ENCODE data around the gene CNNM4.
A peak's percentile ranks its signal among the peaks of the same experiment; 100 is the strongest.
"Not testable (repeated sequence)": the region's sequence is repeated elsewhere in the genome, so short reads cannot be mapped to it uniquely, and the experiment has no call there.

The CNNM4 gene

DNA sequence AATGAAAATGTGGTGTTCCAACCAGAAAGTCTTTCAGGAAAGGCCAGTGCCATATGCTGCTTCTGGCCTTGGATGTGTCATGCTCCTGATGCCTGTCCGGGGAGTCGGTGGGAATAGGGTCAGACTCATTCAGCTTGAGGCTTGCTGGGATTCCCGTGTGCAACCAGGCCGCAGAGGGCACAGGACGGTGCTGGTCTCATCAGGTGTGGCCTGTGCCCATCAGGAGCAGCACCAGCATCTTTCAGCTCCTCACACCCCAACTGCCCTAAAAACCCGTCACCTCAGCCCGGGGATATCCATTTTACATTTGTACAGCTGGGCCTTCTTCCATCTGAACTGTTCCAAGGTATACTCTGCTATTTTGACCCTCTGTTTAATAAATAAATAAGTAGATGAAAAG lies 42.0 kb downstream of the CNNM4 start:
- Histone ChIP-seq H3K4me3 (replicated peaks; ENCODE audit: low read depth, low read length) (no peak overlapping the region), H3K27me3 (replicated peaks; ENCODE audit: control insufficient read depth, insufficient read depth, low read length) (no peaks in the 10 kb centered on the region), H3K36me3 (ENCODE audit: control insufficient read depth, insufficient read depth, low read length) (no peaks in the 10 kb centered on the region; the same call in 1 of the 2 replicates)
- TF ChIP-seq, protein P1, sequence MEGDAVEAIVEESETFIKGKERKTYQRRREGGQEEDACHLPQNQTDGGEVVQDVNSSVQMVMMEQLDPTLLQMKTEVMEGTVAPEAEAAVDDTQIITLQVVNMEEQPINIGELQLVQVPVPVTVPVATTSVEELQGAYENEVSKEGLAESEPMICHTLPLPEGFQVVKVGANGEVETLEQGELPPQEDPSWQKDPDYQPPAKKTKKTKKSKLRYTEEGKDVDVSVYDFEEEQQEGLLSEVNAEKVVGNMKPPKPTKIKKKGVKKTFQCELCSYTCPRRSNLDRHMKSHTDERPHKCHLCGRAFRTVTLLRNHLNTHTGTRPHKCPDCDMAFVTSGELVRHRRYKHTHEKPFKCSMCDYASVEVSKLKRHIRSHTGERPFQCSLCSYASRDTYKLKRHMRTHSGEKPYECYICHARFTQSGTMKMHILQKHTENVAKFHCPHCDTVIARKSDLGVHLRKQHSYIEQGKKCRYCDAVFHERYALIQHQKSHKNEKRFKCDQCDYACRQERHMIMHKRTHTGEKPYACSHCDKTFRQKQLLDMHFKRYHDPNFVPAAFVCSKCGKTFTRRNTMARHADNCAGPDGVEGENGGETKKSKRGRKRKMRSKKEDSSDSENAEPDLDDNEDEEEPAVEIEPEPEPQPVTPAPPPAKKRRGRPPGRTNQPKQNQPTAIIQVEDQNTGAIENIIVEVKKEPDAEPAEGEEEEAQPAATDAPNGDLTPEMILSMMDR (IDR thresholded peaks at IDR 0.05; ENCODE audit: insufficient read depth, low read length, poor library complexity, severe bottlenecking): no peak
- no peak for DNase-seq (ENCODE audit: extremely low read depth, insufficient read length)

DNA sequence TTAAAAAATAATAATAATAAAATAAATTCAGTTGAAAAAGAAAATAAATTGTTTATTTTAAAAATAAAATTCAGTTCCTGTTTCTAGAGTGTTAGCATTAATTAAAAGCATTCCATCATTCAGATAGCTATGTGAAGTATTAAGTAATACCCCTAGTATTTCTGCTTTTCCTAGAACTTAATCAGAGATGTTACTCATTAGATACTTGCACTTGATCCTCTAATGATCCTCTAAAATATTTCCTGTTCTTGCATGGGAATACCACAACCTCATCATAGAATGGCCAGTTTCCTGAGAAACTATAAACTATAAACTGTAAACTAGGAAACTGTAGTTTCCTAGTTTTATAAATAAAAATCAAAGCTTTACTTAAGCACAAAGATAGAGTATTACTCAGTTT lies 44.3 kb downstream of the CNNM4 start:
- Histone ChIP-seq H3K27me3 (replicated peaks; ENCODE audit: control insufficient read depth, insufficient read depth, low read length) (no peaks in the 10 kb centered on the region), H3K36me3 (ENCODE audit: control insufficient read depth, insufficient read depth, low read length) (peaks cover 3% of the 10 kb centered on the region), H3K4me3 (replicated peaks; ENCODE audit: low read depth, low read length) (no peak overlapping the region)
- no peak for DNase-seq (ENCODE audit: extremely low read depth, insufficient read length)
- TF ChIP-seq, protein P1 (IDR thresholded peaks at IDR 0.05; ENCODE audit: insufficient read depth, low read length, poor library complexity, severe bottlenecking): no peak

DNA sequence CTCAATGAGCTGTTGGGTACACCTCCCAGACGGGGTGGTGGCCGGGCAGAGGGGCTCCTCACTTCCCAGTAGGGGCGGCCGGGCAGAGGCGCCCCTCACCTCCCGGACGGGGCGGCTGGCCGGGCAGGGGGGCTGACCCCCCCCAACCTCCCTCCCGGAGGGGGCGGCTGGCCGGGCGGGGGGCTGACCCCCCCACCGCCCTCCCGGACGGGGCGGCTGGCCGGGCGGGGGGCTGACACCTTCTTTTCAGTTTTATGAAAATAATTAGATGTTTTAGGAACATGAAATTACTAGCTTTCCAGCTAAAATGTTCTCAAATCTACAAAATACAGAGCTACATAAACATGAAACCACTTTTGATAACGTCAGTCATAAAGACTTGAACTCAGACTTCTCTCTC lies 45.2 kb downstream of the CNNM4 start:
- not testable (repeated sequence) for H3K4me3 ChIP-seq (replicated peaks; ENCODE audit: low read depth, low read length); DNase-seq (ENCODE audit: extremely low read depth, insufficient read length); H3K27me3 ChIP-seq (replicated peaks; ENCODE audit: control insufficient read depth, insufficient read depth, low read length); H3K36me3 ChIP-seq (ENCODE audit: control insufficient read depth, insufficient read depth, low read length)

DNA sequence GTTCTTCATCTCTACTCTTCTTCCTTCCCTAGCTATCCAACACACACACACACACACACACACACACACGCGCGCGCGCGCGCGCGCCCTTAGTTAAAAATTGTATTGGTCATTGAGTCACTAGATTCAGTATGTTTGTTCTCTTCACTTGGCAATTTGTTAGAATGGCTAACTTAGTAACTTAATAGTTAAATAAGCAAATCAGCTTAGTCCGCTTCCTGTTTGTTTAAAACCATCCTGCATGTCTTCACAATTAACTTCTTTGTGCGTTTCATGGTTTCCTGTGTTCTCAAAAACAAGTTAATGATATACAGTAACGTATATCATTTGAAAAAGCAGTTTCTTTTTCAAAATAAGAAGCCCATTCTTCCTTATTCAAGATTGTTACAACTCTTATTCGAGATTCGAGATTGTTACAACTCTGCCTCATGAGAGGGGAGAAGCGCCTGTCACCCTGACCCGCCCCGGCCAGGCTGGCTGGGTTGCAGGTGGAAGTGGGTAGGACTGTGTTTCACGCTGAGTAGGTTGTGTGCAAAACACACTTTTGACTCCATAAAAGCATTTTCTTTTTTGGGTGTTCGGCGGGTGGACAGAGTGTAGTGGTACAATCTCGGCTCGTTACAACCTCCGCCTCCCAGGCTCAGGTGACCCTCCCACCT lies 45.9 kb downstream of the CNNM4 start:
- H3K27me3 ChIP-seq (replicated peaks; ENCODE audit: control insufficient read depth, insufficient read depth, low read length): no peaks in the 10 kb centered on the region
- TF ChIP-seq, protein P1 (IDR thresholded peaks at IDR 0.05; ENCODE audit: insufficient read depth, low read length, poor library complexity, severe bottlenecking): no peak
- H3K36me3 ChIP-seq (ENCODE audit: control insufficient read depth, insufficient read depth, low read length): peaks cover 5% of the 10 kb centered on the region
- DNase-seq (ENCODE audit: extremely low read depth, insufficient read length): peak; percentile 37
- H3K4me3 ChIP-seq (replicated peaks; ENCODE audit: low read depth, low read length): no peak overlapping the region

DNA sequence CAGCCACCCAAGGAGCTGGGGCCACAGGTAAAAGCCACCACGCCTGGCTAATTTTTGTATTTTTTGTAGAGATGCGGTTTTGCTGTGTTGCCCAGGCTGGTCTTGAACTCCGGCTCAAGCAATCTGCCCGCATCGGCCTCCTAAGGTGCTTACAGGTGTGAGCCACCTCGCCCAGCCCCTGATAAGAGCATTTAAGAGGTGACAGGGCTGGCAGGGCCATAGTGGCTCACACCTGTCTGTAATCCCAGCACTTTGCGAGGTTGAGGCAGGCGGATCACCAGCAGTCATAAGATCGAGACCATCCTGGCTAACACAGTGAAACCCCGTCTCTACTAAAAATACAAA lies 46.4 kb downstream of the CNNM4 start:
- peaks cover 5% of the 10 kb centered on the region for H3K36me3 ChIP-seq (ENCODE audit: control insufficient read depth, insufficient read depth, low read length)
- TF ChIP-seq, protein P1 (IDR thresholded peaks at IDR 0.05; ENCODE audit: insufficient read depth, low read length, poor library complexity, severe bottlenecking): no peak
- no peak overlapping the region for H3K4me3 ChIP-seq (replicated peaks; ENCODE audit: low read depth, low read length)
- DNase-seq (ENCODE audit: extremely low read depth, insufficient read length): no peak
- H3K27me3 ChIP-seq (replicated peaks; ENCODE audit: control insufficient read depth, insufficient read depth, low read length): no peaks in the 10 kb centered on the region

DNA sequence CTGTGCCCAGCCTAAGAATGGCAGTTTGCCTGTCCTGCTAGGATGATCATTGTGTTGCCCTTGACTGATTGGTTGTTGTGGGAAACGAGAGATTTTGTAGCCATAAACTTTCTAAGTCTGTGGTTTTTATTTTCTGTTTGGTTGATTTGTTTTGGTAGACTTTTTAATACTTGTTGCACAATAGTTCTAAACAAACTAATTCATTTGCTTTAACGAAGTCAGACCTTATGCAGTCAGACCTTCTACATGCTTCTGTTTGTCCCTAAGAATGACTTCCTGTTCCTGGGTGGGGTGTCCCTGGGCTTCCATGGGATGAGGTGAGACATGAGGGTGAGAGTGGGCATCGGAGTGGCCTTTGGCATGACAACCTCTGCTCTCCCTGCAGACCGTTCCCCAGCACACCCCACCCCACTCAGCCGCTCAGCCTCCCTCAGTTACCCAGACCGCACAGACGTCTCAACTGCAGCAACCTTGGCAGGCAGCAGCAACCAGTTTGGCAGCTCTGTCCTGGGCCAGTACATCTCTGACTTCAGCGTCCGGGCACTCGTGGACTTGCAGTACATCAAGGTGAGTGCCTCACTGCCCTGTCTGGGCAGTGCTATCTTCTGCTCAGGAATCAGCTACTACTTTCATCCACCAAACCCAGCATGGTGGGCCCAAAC lies 47.6 kb downstream of the CNNM4 start:
- H3K4me3 ChIP-seq (replicated peaks; ENCODE audit: low read depth, low read length): no peak overlapping the region
- peaks cover 5% of the 10 kb centered on the region for H3K36me3 ChIP-seq (ENCODE audit: control insufficient read depth, insufficient read depth, low read length)
- DNase-seq (ENCODE audit: extremely low read depth, insufficient read length): no peak
- TF ChIP-seq, protein P1 (IDR thresholded peaks at IDR 0.05; ENCODE audit: insufficient read depth, low read length, poor library complexity, severe bottlenecking): no peak
- no peaks in the 10 kb centered on the region for H3K27me3 ChIP-seq (replicated peaks; ENCODE audit: control insufficient read depth, insufficient read depth, low read length)

Data from GM06990 (cell line).